ENCODE measurements around the gene DLK1.

Gene DLK1

GRCh38 chr14:100750762-100751699 lies 24.3 kb downstream of the DLK1 start:
- Histone ChIP-seq H3K4me1 (ENCODE audit: control insufficient read depth in 2 of 2, insufficient read depth in 2 of 2, low read length in 2 of 2) (no peaks in the 10 kb centered on the region), H3K9me3 (ENCODE audit: control insufficient read depth in 2 of 2, low read length in 2 of 2) (no peaks in the 10 kb centered on the region), H3K36me3 (ENCODE audit: control insufficient read depth in 2 of 2, insufficient read depth in 2 of 2, low read length in 2 of 2) (no peaks in the 10 kb centered on the region), H3K27ac (ENCODE audit: low read depth in 2 of 2, low read length in 2 of 2) (no peak overlapping the region), H3K9ac (ENCODE audit: low read depth in 1 of 2, low read length in 2 of 2) (no peak overlapping the region), H3K4me3 (ENCODE audit: low read length in 2 of 2) (no peak overlapping the region), H3K27me3 (ENCODE audit: control insufficient read depth in 2 of 2, insufficient read depth in 2 of 2, low read length in 2 of 2) (peaks cover 0 to 5% of the 10 kb centered on the region in 2 donors)

DNA sequence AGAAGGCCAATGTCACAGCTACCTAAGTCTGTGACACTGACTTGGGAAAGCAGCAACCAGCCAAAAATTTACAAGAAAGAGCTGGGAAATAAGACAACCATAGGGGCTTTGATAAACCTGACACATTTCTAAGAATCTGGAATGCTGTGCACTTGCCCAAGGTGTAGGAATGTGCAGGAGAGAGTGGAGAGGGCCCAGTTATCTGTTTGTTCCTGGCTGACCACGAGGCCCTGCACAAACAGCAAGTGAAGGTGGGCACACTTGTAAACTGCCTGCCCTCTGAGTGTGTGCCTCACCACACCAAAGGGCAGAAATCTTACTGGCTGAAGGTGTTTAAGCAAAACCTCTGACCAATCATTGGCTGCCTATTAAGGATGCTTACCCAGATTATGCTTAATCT lies 27.3 kb downstream of the DLK1 start:
- Histone ChIP-seq H3K27me3 (ENCODE audit: control insufficient read depth in 2 of 2, insufficient read depth in 2 of 2, low read length in 2 of 2) (peaks cover 0 to 5% of the 10 kb centered on the region in 2 donors), H3K4me3 (ENCODE audit: low read length in 2 of 2) (no peak overlapping the region), H3K9ac (ENCODE audit: low read depth in 1 of 2, low read length in 2 of 2) (no peak overlapping the region), H3K27ac (ENCODE audit: low read depth in 2 of 2, low read length in 2 of 2) (no peak overlapping the region), H3K36me3 (ENCODE audit: control insufficient read depth in 2 of 2, insufficient read depth in 2 of 2, low read length in 2 of 2) (no peaks in the 10 kb centered on the region), H3K9me3 (ENCODE audit: control insufficient read depth in 2 of 2, low read length in 2 of 2) (no peaks in the 10 kb centered on the region), H3K4me1 (ENCODE audit: control insufficient read depth in 2 of 2, insufficient read depth in 2 of 2, low read length in 2 of 2) (no peaks in the 10 kb centered on the region)

GRCh38 chr14:100755649-100756048 lies 29.0 kb downstream of the DLK1 start:
- H3K9me3 ChIP-seq (ENCODE audit: control insufficient read depth in 2 of 2, low read length in 2 of 2), result no peaks in the 10 kb centered on the region
- no peak overlapping the region for H3K9ac ChIP-seq (ENCODE audit: low read depth in 1 of 2, low read length in 2 of 2)

GRCh38 chr14:100761481-100761880 lies 34.8 kb downstream of the DLK1 start:
- Histone ChIP-seq H3K27ac (ENCODE audit: low read depth in 2 of 2, low read length in 2 of 2) (no peak overlapping the region), H3K9me3 (ENCODE audit: control insufficient read depth in 2 of 2, low read length in 2 of 2) (no peaks in the 10 kb centered on the region), H3K27me3 (ENCODE audit: control insufficient read depth in 2 of 2, insufficient read depth in 2 of 2, low read length in 2 of 2) (no peaks in the 10 kb centered on the region), H3K4me3 (ENCODE audit: low read length in 2 of 2) (no peak overlapping the region), H3K4me1 (ENCODE audit: control insufficient read depth in 2 of 2, insufficient read depth in 2 of 2, low read length in 2 of 2) (no peaks in the 10 kb centered on the region), H3K36me3 (ENCODE audit: control insufficient read depth in 2 of 2, insufficient read depth in 2 of 2, low read length in 2 of 2) (no peaks in the 10 kb centered on the region), H3K9ac (ENCODE audit: low read depth in 1 of 2, low read length in 2 of 2) (no peak overlapping the region)

More at GRCh38 chr14:100755649-100756048, 29.0 kb downstream of the DLK1 start:
- H3K27ac ChIP-seq (ENCODE audit: low read depth in 2 of 2, low read length in 2 of 2), result no peak overlapping the region
- no peaks in the 10 kb centered on the region for H3K36me3 ChIP-seq (ENCODE audit: control insufficient read depth in 2 of 2, insufficient read depth in 2 of 2, low read length in 2 of 2)
- no peaks in the 10 kb centered on the region for H3K4me1 ChIP-seq (ENCODE audit: control insufficient read depth in 2 of 2, insufficient read depth in 2 of 2, low read length in 2 of 2)
- no peak overlapping the region for H3K4me3 ChIP-seq (ENCODE audit: low read length in 2 of 2)
- peaks cover 0 to 5% of the 10 kb centered on the region in 2 donors for H3K27me3 ChIP-seq (ENCODE audit: control insufficient read depth in 2 of 2, insufficient read depth in 2 of 2, low read length in 2 of 2)

DNA sequence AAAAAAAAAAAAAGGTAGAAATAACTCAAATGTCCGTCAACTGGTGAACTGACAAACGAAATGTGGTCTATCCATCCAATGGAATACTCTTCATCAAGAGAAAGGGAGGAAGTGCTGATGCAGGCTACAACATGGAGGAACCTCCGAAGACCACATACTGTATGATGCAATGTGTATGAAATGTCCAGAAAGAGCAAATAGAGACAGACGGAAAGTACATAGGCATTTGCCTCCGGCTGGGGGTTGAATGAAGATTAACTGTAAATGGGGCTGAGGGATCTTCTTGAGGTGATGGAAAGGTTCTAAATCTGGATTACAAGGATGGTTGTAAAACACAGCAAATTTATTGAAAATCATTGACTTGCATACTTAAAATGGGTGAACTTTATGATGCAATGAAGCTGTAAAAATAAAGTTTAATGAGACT lies 35.4 kb downstream of the DLK1 start:
- H3K4me1 ChIP-seq (ENCODE audit: control insufficient read depth in 2 of 2, insufficient read depth in 2 of 2, low read length in 2 of 2), result no peaks in the 10 kb centered on the region
- H3K4me3 ChIP-seq (ENCODE audit: low read length in 2 of 2), result no peak overlapping the region
- H3K36me3 ChIP-seq (ENCODE audit: control insufficient read depth in 2 of 2, insufficient read depth in 2 of 2, low read length in 2 of 2), result no peaks in the 10 kb centered on the region
- no peaks in the 10 kb centered on the region for H3K27me3 ChIP-seq (ENCODE audit: control insufficient read depth in 2 of 2, insufficient read depth in 2 of 2, low read length in 2 of 2)
- H3K9me3 ChIP-seq (ENCODE audit: control insufficient read depth in 2 of 2, low read length in 2 of 2), result no peaks in the 10 kb centered on the region
- H3K27ac ChIP-seq (ENCODE audit: low read depth in 2 of 2, low read length in 2 of 2), result no peak overlapping the region
- no peak overlapping the region for H3K9ac ChIP-seq (ENCODE audit: low read depth in 1 of 2, low read length in 2 of 2)

DNA sequence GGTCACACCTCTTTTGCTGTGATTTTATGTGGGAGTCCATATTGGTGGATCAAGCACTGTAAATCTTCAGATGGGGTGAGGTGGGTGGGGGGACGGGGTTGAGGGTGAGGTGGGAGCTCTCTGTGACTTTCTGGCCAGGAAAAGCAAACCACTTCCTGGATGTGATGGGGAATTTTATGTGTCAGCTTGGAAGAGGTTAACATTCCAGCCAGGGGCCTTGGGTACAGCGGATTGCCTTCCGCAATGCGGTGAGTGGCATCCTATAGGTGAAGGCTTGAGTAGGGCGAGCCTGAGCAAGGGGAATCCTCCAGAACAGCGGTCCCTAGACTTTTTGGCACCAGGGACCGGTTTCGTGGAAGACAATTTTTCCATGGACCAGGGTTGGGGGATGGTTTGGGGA lies 36.2 kb downstream of the DLK1 start:
- Histone ChIP-seq H3K27me3 (ENCODE audit: control insufficient read depth in 2 of 2, insufficient read depth in 2 of 2, low read length in 2 of 2) (no peaks in the 10 kb centered on the region), H3K9ac (ENCODE audit: low read depth in 1 of 2, low read length in 2 of 2) (no peak overlapping the region), H3K9me3 (ENCODE audit: control insufficient read depth in 2 of 2, low read length in 2 of 2) (no peaks in the 10 kb centered on the region), H3K4me1 (ENCODE audit: control insufficient read depth in 2 of 2, insufficient read depth in 2 of 2, low read length in 2 of 2) (no peaks in the 10 kb centered on the region), H3K4me3 (ENCODE audit: low read length in 2 of 2) (no peak overlapping the region), H3K27ac (ENCODE audit: low read depth in 2 of 2, low read length in 2 of 2) (no peak overlapping the region), H3K36me3 (ENCODE audit: control insufficient read depth in 2 of 2, insufficient read depth in 2 of 2, low read length in 2 of 2) (no peaks in the 10 kb centered on the region)

DNA sequence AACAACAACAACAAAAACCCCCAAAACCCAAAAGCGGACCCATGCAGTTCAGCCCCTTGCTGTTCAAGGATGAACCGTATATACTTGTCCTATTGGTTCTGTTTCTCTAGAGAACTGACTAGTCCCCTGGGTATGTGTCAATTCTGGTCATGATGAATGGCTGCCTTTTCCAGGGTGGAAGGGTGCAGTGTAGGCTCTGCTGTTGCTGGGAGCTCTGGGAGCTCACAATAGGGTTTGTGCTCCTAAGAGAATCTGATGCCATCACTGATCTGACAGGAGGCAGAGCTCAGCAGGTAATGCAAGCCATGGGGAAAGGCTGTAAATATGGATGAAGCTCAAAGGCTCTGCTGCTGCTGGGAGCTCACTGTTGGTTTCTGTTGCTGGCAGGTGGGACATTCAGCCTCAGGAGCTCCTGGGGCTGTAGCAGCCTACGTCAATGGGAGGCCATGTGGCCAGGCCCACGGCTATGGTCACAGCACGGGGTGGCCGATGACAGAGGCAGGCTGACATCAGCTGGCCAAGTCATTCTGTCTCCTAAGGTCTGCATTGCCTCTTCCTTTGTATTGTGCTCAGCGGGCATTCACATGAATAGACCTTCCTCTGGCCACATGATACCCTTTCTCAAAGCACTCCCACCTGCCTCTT lies 37.9 kb downstream of the DLK1 start:
- Histone ChIP-seq H3K27me3 (ENCODE audit: control insufficient read depth in 2 of 2, insufficient read depth in 2 of 2, low read length in 2 of 2) (no peaks in the 10 kb centered on the region), H3K9ac (ENCODE audit: low read depth in 1 of 2, low read length in 2 of 2) (no peak overlapping the region), H3K4me1 (ENCODE audit: control insufficient read depth in 2 of 2, insufficient read depth in 2 of 2, low read length in 2 of 2) (no peaks in the 10 kb centered on the region), H3K9me3 (ENCODE audit: control insufficient read depth in 2 of 2, low read length in 2 of 2) (no peaks in the 10 kb centered on the region), H3K27ac (ENCODE audit: low read depth in 2 of 2, low read length in 2 of 2) (no peak overlapping the region), H3K36me3 (ENCODE audit: control insufficient read depth in 2 of 2, insufficient read depth in 2 of 2, low read length in 2 of 2) (no peaks in the 10 kb centered on the region), H3K4me3 (ENCODE audit: low read length in 2 of 2) (no peak overlapping the region)

- Histone ChIP-seq H3K4me1 (ENCODE audit: control insufficient read depth in 2 of 2, insufficient read depth in 2 of 2, low read length in 2 of 2) (no peaks in the 10 kb centered on the region), H3K9ac (ENCODE audit: low read depth in 1 of 2, low read length in 2 of 2) (no peak overlapping the region)
Observed at GRCh38 chr14:100765296-100765695, 38.6 kb downstream of the DLK1 start.

DNA sequence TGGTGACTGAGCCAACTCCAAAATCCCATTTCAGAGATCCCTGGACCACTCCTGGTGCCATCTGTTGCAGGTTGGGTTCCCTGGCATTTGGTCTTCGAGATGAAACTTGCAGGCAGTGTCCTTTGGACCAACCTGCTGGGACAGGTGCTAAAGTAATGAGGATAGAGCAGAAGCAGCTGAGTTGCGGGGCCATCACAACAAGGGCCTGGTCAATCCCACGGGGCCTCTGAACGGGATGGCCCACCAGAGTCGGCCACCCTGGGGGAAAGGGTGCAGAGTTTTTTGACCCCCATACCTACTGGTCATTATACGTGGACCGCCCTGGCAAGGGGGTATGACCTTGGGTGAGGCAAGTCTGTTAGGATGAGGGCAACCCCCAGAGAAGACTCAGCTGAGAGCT lies 39.3 kb downstream of the DLK1 start:
- H3K9me3 ChIP-seq (ENCODE audit: control insufficient read depth in 2 of 2, low read length in 2 of 2), result no peaks in the 10 kb centered on the region
- H3K9ac ChIP-seq (ENCODE audit: low read depth in 1 of 2, low read length in 2 of 2), result no peak overlapping the region
- no peaks in the 10 kb centered on the region for H3K36me3 ChIP-seq (ENCODE audit: control insufficient read depth in 2 of 2, insufficient read depth in 2 of 2, low read length in 2 of 2)

More at GRCh38 chr14:100765296-100765695, 38.6 kb downstream of the DLK1 start:
- H3K36me3 ChIP-seq (ENCODE audit: control insufficient read depth in 2 of 2, insufficient read depth in 2 of 2, low read length in 2 of 2), result no peaks in the 10 kb centered on the region
- no peak overlapping the region for H3K4me3 ChIP-seq (ENCODE audit: low read length in 2 of 2)
- no peaks in the 10 kb centered on the region for H3K27me3 ChIP-seq (ENCODE audit: control insufficient read depth in 2 of 2, insufficient read depth in 2 of 2, low read length in 2 of 2)
- H3K27ac ChIP-seq (ENCODE audit: low read depth in 2 of 2, low read length in 2 of 2), result no peak overlapping the region
- H3K9me3 ChIP-seq (ENCODE audit: control insufficient read depth in 2 of 2, low read length in 2 of 2), result no peaks in the 10 kb centered on the region

DNA sequence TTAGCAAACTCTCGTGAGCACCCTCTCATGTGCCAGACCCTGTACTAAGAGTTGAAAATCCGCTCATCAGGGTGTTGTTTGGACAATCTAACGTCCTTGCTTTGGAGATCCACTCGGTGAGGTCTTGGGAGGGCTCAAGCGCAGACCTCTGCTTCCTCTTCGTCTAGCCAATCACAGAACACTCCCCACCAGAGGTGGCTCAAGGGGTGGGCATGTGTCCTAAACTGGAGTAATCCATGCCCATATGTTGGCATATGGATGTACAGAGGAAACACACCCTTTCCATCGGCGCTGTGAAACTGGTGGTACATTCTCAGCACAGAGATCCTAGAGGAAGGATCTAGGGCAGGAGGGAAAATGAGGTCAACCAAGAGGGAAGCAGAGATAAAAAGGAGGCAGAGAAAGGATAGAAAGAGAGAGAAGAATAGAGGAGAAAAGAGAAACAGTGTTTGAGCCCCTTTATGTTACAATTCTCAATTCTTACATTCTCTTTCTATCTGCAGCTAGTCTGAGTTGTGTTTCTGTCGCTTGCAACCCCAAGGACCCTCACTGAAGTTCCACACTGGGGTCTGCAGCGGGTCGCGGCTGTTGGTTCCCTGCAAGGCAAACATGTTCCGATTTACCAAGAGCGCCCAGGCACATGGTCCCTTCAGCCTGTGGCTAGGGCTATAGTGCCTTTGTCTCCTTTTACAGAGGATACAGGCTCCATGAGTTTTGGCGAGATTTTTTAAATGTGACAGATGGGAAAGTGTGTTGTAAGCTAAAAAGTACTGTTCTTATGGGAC lies 40.5 kb downstream of the DLK1 start:
- Histone ChIP-seq H3K4me3 (ENCODE audit: low read length in 2 of 2) (no peak overlapping the region), H3K27ac (ENCODE audit: low read depth in 2 of 2, low read length in 2 of 2) (no peak overlapping the region), H3K36me3 (ENCODE audit: control insufficient read depth in 2 of 2, insufficient read depth in 2 of 2, low read length in 2 of 2) (no peaks in the 10 kb centered on the region), H3K9me3 (ENCODE audit: control insufficient read depth in 2 of 2, low read length in 2 of 2) (no peaks in the 10 kb centered on the region), H3K4me1 (ENCODE audit: control insufficient read depth in 2 of 2, insufficient read depth in 2 of 2, low read length in 2 of 2) (no peaks in the 10 kb centered on the region), H3K9ac (ENCODE audit: low read depth in 1 of 2, low read length in 2 of 2) (no peak overlapping the region), H3K27me3 (ENCODE audit: control insufficient read depth in 2 of 2, insufficient read depth in 2 of 2, low read length in 2 of 2) (no peaks in the 10 kb centered on the region)

More for the DNA sequence above, 39.3 kb downstream of the DLK1 start:
- no peaks in the 10 kb centered on the region for H3K27me3 ChIP-seq (ENCODE audit: control insufficient read depth in 2 of 2, insufficient read depth in 2 of 2, low read length in 2 of 2)
- no peak overlapping the region for H3K4me3 ChIP-seq (ENCODE audit: low read length in 2 of 2)
- no peak overlapping the region for H3K27ac ChIP-seq (ENCODE audit: low read depth in 2 of 2, low read length in 2 of 2)
- no peaks in the 10 kb centered on the region for H3K4me1 ChIP-seq (ENCODE audit: control insufficient read depth in 2 of 2, insufficient read depth in 2 of 2, low read length in 2 of 2)
